GM19468 (cell line): Measurements from ENCODE around the gene RAB29.
"Not testable (repeated sequence)": the region's sequence is repeated elsewhere in the genome, so short reads cannot be mapped to it uniquely, and the experiment has no call there.

Experiments used
- ATAC-seq: cut with Tn5 transposase; IDR thresholded peaks from one replicate; pipeline ENCODE4 v1.9.1; 2021; ENCODE audit warnings: mild to moderate bottlenecking, moderate library complexity, moderate number of reproducible peaks; ENCODE audit not compliant: unreplicated experiment; ENCODE audit errors: extremely low read depth

Gene RAB29, protein sequence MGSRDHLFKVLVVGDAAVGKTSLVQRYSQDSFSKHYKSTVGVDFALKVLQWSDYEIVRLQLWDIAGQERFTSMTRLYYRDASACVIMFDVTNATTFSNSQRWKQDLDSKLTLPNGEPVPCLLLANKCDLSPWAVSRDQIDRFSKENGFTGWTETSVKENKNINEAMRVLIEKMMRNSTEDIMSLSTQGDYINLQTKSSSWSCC

DNA sequence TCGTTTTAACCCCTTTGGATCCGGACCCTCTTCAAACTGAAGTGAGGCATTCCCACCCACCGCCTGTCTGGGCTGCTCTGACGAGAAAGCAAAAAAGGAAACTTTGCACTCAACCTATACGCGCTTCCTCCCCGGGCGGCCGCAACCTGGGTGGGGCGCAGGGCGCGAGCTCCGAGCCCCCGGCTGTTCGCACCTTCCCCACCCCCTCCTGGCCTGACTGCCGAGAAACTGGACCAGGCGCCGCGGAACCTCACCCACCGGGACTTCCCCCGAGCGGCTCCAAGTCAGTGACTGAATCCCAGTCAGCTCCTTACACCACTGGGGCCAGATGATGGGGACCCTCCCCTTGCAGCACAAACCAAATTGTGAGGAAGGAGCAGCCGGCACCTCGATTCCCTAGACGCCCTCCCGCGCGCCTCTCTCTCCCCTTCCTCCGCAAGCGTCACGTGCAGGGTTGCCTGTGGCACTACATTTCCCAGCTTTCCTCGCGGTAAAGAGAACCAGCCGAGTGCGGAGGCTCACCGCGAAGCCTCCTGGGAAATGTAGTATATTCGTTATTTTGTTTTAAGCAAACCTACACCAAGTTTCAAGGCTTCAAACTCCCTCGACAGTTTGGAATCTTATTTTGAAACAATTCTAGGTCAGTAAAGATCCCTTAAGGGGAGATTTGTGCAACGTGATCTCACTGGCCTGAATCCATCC, at the start of gene RAB29:
TSS of gene RAB29 (minus strand) at position 468 of the 702 bp plus-strand sequence. CDS start 526 bp downstream, outside the sequence.
- ATAC-seq: peak; percentile 41

DNA sequence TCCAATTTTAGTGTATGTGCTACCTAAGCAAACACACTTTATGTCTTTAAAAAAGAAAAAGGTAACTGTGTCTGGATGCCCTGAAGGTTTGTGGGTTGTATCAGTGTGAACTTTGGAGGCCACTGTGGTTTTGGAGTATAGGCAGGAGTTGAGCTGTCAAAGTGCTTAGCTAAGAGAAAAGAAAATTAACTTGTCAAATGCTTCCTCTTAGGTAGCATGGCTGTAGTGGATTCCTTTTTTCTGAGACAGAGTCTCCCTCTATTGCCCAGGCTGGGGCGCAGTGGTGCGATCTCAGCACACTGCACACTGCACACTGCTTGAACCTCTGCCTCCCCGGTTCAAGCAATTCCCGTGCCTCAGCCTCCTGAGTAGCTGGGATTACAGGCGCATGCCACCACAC, 48.9 kb upstream of the RAB29 start:
- no peak for ATAC-seq

DNA sequence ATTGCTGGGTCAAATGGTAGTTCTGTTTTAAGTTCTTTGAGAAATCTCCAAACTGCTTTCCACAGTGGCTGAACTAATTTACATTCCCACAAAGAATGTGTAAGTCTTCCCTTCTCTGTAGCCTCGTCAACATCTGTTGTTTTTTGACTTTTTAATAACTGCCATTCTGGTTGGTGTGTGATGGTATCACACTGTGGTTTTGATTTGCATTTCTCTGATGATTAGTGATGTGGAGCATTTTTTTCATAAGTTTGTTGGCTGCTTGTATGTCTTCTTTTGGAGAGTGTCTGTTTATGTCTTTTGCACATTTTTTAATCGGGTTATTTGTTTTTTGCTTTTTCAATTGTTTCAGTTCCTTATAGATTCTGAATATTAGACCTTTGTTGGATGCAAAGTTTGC, 48.0 kb upstream of the RAB29 start:
- not testable (repeated sequence) for ATAC-seq

DNA sequence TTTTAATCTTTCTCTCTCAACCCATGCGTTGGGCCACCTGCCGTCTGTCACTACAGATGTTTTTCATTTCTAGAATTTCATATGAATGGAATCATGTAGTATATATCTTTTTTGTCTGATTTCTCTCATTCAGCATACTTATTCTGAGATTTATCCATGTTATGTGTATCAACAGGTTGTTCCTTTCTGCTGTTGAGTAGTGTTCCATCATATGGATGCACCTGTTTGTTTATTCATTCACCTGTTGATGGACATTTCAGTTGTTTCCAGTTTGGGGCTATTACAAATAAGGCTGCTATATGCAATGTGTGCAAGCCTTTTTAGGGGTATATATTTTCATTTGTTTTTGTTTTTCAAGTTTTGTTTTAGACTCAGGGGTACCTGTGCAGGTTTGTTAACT, 47.1 kb upstream of the RAB29 start:
- ATAC-seq: no peak

DNA sequence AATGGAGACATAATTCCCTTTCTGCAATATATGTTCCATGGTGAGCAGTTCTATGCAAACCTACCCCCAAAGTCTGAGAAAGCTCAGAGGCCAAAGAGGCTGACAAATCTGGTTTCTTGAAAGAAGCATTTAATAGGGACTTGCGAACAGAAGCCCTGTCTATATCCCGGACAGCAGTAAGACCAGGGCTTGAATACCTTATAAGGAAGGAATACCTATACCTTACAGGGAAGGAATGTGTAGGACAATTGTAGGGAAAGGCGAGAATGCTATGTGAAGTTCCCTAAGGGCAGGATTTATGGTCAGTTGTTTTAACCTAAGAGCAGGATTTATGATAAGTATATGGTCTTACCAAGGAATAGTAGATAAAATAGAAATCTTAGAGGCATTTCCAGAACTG, 42.7 kb upstream of the RAB29 start:
- no peak for ATAC-seq

DNA sequence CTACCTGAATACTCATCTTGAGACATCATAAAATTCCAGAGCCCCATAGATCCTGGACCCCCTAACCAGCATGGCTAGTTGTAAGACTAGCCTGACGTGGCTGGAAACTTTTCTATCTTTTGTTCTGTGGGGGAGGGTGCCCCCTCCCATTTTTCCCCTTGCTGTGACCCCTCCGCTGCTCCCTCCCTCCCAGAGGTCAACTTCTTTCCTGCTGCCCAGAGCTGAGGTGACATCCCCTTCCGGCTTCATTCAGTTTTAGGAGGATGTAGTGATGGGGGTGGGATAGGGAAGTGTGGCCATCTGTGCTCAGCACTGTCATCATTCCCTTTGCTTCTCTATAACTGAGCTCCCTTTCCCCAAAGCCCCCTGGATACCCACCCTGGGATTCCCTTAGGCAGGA, 42.1 kb upstream of the RAB29 start:
- ATAC-seq: no peak

DNA sequence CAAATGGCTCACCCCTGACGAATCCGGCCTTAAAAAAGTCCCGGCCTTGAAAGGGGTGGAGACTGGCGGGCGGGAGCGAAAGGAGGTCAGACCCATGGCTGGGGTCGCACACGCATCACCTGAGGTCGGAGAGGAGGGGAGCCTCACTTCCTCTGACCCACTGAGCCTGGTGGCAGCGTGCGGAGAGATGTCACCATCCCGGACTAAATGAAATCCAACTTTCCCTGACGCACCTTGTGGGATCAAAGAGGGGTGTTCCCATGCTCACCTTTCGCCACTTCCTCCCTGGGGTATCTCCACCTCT, 38.4 kb upstream of the RAB29 start:
- no peak for ATAC-seq

DNA sequence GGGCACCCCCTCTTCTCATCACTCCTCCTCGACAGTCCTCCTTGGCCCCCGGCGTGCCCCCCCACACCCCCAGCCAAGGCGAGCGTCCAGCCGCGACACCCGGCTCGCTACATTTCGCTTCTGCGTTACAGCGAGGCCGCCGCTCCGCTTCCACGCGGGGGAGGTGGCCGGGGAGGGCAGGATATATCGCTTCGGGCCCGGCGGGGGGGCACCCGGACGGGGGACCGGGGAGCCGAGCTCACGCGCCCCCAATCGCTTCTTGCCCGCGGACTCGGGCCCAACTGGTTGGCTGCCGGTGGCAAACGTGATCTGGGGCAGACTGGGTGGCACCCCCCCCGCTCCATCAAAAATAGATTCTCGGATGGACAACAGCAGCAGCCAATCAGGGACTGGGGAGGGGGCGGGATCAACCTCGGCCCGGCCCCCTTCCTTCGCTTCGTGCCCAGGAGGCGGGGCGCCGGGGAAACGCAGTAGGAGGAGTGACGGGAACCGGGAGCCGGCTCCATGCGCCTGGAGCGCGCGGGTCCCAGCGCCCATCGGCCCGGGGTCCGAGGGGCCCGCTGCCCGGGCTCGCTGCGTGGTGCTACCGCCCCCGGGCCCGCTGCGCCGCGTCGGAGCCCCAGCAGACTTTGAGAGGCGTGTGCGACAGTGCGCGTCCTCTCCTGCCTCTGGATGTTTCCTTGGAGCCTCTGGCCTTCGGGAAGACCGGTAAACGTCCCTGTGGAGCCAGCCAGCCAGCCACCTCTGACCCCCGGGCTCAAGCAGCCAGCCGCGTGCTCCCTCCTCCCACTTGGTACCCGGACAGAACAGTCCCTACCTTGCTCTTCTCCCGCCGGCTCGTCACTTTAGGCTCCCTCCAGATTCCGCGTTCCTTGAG, 37.8 kb upstream of the RAB29 start, which contains the start of gene SLC41A1:
TSS of gene SLC41A1 (minus strand) at position 321 of the 877 bp plus-strand sequence. CDS start 2,757 bp downstream, outside the sequence.
- ATAC-seq: peak; percentile 76

DNA sequence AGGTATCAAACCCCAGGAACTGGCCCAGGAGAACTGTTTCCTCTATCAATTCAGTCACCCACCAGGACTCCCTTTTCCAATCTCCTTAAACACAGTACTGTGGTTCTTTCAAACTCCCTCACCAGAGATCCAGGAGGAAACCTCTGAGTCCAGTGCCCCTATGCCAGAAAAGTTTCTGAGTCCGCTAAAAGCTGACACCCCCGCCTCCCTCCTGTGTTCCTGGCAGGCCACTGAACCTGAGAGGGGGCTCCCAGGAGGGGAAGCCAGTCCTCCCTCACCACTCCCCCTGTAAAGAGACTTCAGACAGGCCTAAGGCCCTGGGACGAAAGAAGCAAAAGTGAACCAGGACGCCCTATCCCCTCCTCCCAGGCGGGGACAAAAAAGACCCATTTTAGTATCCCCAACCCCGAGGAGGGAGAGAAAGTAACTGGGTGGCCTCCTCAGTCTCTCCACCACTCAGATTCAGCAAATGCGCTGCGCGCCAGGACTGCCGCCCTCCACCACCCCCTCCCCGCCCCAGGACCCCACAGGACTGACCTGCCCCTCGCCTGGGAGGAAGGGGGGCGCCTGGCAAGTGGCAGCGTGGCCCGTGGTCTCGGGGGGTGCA, 37.1 kb upstream of the RAB29 start:
- ATAC-seq: no peak

DNA sequence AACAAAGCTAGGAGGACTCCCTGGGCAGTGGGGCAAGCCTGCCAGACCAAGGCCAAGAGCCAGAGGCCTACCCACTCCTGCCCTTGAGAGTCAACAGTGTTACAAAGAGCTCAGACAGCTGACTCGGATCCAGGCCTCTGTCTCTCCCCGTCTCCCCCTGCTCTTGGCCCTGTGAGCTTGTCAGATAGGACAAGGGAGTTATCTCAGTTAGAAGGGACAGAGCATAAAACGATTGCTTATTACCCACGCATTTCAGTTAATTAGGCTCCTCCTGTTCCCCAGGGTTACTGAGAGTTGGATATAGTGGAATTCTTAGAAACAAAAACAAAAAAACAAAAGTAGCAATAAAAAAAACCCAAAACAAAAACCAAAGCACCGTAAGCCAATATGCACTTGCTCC, 36.4 kb upstream of the RAB29 start:
- no peak for ATAC-seq

DNA sequence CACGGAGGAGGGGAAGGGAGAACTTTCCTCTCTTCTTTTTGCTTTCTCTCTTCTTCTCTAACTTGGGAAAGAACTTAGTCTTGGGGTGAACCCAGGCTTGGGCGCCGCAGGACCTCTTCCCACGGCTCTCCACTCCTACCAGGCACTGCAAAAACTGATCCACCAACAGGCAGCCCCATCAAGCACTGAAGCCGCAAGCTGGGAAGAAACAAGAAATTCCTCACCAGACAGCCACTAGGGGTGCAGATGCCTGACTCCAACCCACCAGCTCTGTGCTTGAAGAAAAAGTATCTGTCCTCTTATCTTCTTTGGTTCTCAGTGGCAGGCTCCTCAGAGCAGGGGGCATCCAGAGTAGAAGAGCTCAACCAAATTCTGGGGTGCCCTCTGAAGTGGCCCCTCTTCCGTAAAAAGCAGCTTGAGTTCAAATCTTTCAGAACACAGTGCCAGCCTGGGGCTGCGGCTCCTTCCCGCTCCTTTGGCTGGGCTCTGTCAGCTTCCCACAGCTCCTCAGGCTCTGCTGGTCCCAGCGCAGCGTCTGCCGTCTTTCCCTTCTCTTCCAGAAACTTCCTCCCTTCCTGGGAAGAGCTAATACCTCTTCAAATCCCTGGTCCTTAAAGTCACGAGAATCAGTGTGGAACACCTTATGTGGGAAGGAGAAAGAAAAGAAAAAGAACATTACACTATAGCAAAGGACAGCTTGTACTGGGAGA, 35.3 kb upstream of the RAB29 start:
- ATAC-seq: no peak

DNA sequence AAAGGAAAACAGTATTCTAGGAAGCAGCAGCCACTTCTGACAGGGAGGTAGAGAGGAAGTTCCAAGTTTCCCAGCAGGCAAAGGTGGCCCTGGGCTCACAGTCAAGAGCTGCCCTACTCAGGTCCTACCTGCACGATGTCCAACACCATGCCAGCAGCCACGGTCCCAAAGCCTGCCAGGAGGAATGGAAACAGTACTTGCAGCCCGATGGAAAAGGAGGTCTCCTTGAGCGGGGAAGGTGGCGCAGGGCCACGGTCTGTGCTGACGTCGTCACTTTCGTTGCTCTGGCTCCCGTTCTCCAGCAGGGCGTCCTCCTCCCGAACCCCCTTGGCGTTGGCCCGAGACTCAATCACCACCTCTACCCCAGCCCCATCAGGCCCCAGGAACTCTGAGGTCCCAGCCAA, 34.7 kb upstream of the RAB29 start:
- ATAC-seq: no peak

DNA sequence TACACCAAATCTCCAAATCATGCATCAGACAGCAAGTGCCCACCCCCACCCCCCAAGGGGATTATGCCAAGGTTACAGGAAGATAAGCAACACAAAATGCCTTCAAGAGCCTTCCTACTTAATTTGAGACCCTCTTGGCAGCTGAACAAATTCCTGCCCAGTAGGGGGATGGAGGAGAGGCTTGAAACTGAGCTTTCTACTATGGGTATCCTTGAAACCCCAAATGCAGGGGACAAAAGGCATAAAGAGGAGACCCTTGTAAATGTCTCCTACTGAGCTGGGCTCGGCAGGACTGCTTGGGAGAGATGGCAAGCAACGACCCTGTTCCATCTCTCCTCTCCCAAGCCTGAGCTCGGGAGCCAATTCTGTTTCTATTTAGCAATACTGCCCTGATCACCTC, 34.2 kb upstream of the RAB29 start:
- ATAC-seq: no peak

DNA sequence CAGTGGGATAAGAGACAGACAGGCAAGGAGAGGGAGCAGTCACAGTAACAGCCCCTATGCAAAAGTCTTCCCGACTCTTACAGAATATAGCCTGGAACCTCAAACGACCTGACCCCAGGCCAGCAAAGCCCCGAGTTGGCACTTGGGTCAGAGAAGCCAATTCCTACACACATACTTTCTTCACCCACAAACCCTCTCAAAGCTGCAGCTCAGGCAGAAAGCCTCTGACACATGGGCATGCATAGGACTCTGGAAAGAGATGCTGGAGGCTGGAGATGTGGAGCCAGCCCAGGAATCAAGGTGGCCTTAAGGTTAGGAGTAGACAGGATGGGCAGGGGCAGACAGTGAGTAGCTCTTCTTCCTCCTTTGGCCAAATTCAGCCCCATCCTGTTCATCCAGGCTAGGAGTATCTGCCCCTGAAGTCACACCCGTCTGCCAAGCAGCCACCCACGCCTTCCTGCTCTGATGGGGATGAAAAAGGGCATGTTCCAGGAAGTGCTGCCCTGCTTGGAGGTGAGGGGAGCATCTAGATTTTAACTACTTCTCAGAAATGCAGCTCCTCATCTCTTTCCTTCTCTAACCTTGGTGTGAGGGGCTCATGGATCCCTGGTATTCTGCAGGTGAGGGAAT, 29.9 kb upstream of the RAB29 start:
- ATAC-seq: no peak

DNA sequence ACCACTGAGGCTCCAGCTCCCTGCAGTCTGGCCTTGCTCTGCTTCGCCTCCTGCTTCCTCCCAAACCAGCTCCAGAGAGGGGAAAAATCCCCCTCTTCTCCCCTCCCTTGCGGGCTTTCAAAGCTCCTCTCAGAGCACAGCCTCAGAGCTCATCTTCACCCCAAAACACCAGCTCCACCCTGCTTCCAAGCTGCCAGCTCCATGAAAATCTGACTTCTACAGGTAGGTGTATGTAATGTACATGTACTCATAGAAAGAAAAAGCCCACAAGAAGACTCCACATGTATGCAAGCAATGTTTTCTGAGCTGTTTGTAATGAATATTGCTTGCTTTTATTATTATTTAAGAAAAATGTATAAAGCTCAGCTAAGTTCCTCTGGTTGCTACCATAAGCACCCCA, 29.3 kb upstream of the RAB29 start:
- no peak for ATAC-seq

DNA sequence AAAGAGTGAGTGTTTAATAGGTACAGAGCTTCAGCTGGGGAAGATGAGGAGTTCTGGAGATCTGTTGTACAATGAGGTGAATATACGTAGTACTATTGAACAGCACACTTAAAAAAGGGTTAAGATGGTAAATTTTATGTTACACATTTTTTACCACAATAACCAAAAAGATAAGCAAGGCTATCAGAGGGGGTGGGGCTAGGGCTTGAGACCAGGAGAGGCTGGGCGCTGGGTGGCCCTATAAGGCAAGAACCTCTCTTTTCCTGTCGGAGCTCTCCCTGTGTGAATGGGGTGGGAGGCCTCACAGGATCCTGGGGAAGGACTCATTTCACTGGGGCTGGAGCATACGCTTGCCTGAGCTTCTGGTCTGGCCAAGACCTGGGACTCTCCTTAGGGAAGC, 28.7 kb upstream of the RAB29 start:
- ATAC-seq: no peak

DNA sequence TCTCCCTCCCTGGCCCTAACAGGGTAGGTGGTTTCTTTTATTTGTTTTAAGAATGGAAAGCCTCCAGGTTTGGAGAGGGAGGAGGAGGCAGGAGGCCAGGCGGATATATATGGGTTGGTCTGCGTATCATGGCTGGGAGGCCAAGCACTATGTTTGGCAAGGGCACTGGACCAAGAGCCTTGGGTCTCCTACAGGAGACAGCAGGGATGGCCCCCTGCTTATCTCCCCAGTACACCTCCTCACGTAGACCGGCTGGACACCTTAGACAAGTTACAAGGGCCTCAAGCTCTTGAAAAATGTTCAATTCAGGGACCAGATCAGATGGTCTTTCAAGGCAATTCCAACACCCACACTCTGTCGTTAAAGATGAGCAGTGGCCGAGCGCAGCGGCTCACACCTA, 26.8 kb upstream of the RAB29 start:
- ATAC-seq: no peak

DNA sequence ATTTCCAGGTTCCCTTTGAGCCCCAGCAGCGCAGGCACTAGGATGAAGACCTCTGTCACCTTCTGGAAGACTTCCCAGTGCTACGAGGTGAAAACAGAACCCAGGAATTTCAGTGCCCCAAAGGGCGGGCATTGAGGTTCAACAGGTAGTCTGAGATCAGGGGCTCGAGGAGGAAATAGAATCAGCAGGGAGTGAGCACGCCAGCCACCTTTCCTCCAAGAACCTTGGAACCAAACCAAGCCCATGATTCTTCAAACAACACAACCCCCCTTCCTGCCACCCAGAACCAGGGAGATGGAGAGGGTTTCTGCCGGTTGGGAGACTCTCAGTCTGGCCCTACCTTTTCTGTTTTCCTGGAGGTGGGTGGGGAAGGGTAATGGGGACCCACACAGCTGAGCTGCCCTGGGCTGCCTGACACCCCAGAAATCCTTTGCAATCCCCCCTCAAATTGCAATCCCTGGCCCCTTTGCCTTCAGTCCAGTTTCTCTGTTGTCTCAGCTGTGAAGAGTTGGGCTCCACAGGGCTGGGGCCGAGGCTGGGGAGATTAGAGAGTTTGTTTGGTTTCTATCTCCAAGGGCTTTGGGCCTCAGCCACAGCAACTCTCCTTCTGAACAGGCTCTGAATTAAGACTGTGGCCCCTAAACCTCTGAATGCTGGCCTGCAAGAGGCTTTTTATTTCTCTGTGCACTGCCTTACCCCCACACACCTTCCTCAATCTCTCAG, 25.9 kb upstream of the RAB29 start:
- no peak for ATAC-seq

DNA sequence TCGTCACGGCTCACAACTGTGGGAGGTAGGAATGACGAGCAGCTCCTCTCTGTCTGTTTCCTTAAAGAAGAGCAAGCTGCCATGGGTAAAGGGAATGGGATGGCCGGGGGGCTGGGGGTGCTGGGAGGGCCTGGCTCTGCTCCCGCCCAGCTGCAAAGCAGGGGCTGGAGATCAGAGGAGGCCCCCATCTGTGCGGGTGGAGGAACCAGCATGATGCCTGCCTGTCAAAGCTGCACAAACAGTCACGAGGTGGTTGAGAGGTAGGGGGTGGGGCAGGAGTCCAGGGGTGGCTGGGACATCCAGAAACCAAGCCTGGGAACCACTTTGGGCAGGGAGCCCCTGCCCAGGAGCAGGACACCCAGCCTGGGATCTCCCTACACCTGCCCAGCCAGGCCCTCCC, 25.1 kb upstream of the RAB29 start:
- ATAC-seq: no peak
